ENCODE data around the gene KLHL29.
"Not testable (repeated sequence)": the region's sequence is repeated elsewhere in the genome, so short reads cannot be mapped to it uniquely, and the experiment has no call there.

The KLHL29 gene

GRCh38 chr2:23384551-23385343 lies at the start of gene KLHL29:
KLHL29 (plus strand) TSS chr2:23385179; CDS start chr2:23562197, 177,018 bp downstream.
- no peak for FAIRE-seq

- no peak for FAIRE-seq
Measured at GRCh38 chr2:23335550-23335949, 49.4 kb upstream of the KLHL29 start.

GRCh38 chr2:23342075-23342474 lies 42.9 kb upstream of the KLHL29 start:
- no peak for FAIRE-seq

GRCh38 chr2:23346029-23346428 lies 39.0 kb upstream of the KLHL29 start:
- FAIRE-seq = no peak

- no peak for FAIRE-seq
Measured at GRCh38 chr2:23346781-23347180, 38.2 kb upstream of the KLHL29 start.

GRCh38 chr2:23347471-23348092 lies 37.4 kb upstream of the KLHL29 start:
- no peak for FAIRE-seq

GRCh38 chr2:23348093-23348481 lies 36.9 kb upstream of the KLHL29 start:
- FAIRE-seq = not testable (repeated sequence)

- no peak for FAIRE-seq
Measured at GRCh38 chr2:23349508-23349907, 35.5 kb upstream of the KLHL29 start.

- no peak for FAIRE-seq
Measured at GRCh38 chr2:23350041-23350791, 34.8 kb upstream of the KLHL29 start.

GRCh38 chr2:23350792-23351355 lies 34.1 kb upstream of the KLHL29 start:
- no peak for FAIRE-seq

GRCh38 chr2:23351388-23352141 lies 33.4 kb upstream of the KLHL29 start:
- FAIRE-seq = peak; percentile 74

GRCh38 chr2:23354554-23354953 lies 30.4 kb upstream of the KLHL29 start:
- FAIRE-seq = no peak

GRCh38 chr2:23355001-23355400 lies 30.0 kb upstream of the KLHL29 start:
- no peak for FAIRE-seq

- FAIRE-seq = no peak
Measured at GRCh38 chr2:23356711-23357110, 28.3 kb upstream of the KLHL29 start.

GRCh38 chr2:23359631-23360567 lies 25.1 kb upstream of the KLHL29 start:
- no peak for FAIRE-seq

GRCh38 chr2:23360571-23361125 lies 24.3 kb upstream of the KLHL29 start:
- no peak for FAIRE-seq

- no peak for FAIRE-seq
Measured at GRCh38 chr2:23361152-23361551, 23.8 kb upstream of the KLHL29 start.

- FAIRE-seq = no peak
Measured at GRCh38 chr2:23363268-23363667, 21.7 kb upstream of the KLHL29 start.

- no peak for FAIRE-seq
Measured at GRCh38 chr2:23363831-23364230, 21.1 kb upstream of the KLHL29 start.

- no peak for FAIRE-seq
Measured at GRCh38 chr2:23366720-23367119, 18.3 kb upstream of the KLHL29 start.

GRCh38 chr2:23367760-23368159 lies 17.2 kb upstream of the KLHL29 start:
- FAIRE-seq = no peak
